HFFc6 (cell line): Measurements from ENCODE around the gene DEXI. TPM values are rescaled to one million over a fixed set of nuclear protein-coding genes. Genes with fewer than 3 reads are reported as not detected.

Experiments
- DNase-seq: peaks from one replicate; pipeline ENCODE4 v3.0.0-alpha.2; 2018
- H3K27ac Mint-ChIP-seq: 2 replicates; pipeline ENCODE4 v1.8.0; 2020; ENCODE audit warnings: mild to moderate bottlenecking, mixed read lengths
- H3K27me3 Mint-ChIP-seq: 2 replicates; pipeline ENCODE4 v1.8.0; 2021; ENCODE audit warnings: mild to moderate bottlenecking, moderate library complexity, mixed read lengths; ENCODE audit not compliant: insufficient read depth
- H3K36me3 Mint-ChIP-seq: 2 replicates; pipeline ENCODE4 v1.8.0; 2021; ENCODE audit warnings: low read depth, mixed read lengths
- H3K4me1 Mint-ChIP-seq: 2 replicates; pipeline ENCODE4 v1.8.0; 2020; ENCODE audit warnings: low read depth, mixed read lengths
- H3K4me3 Mint-ChIP-seq: 2 replicates; pipeline ENCODE4 v1.8.0; 2020; ENCODE audit warnings: mild to moderate bottlenecking, moderate library complexity, mixed read lengths
- H3K9me3 Mint-ChIP-seq: 2 replicates; pipeline ENCODE4 v1.8.0; 2020; ENCODE audit warnings: mild to moderate bottlenecking, mixed read lengths
- CTCF ChIP-seq: fragments of 200-600 bp; sonication (generic); IDR thresholded peaks from 2 replicates; pipeline ENCODE4 v1.5.0; 2021; ENCODE audit warnings: antibody characterized with exemption, mild to moderate bottlenecking
- total RNA-seq, 6 experiments: library from RNA; stranded (reverse); fragmentation: NEBNext Ultra II Directional; extraction: Animal tissue kit (Norgen Biotek cat#: 25700); gene quantifications; 2 replicates in 1 of 6; 3 replicates in 5 of 6; pipeline ENCODE4 v1.2.3, GENCODE V29; 2021

The DEXI gene
- total RNA-seq, 6 experiments from 2014 or later = 39.3 to 49.2 (median 44.3) TPM

- Mint-ChIP-seq H3K27ac (no peak overlapping the region), H3K4me1 (peaks cover 13% of the 10 kb centered on the region), H3K4me3 (no peak overlapping the region; the same call in 1 of the 2 replicates), H3K9me3 (no peaks in the 10 kb centered on the region), H3K36me3 (no peaks in the 10 kb centered on the region), H3K27me3 (peaks cover 10% of the 10 kb centered on the region)
- no peak; the same call in none of the 2 replicates for TF ChIP-seq CTCF
- no peak for DNase-seq
Measured at GRCh38 chr16:10919003-10919351, 23.3 kb downstream of the DEXI start.

- Mint-ChIP-seq H3K9me3 (no peaks in the 10 kb centered on the region), H3K4me1 (peaks cover 13% of the 10 kb centered on the region), H3K27ac (no peak overlapping the region), H3K4me3 (peak overlapping the region; percentile 64), H3K27me3 (peaks cover 11% of the 10 kb centered on the region), H3K36me3 (no peaks in the 10 kb centered on the region)
- peak; percentile 96 for TF ChIP-seq CTCF
- DNase-seq = peak; percentile 86
Measured at GRCh38 chr16:10918294-10919002, 23.8 kb downstream of the DEXI start.

GRCh38 chr16:10916534-10916933 is 25.7 kb downstream of the DEXI start:
- Mint-ChIP-seq H3K4me1 (peaks cover 8% of the 10 kb centered on the region), H3K9me3 (no peaks in the 10 kb centered on the region), H3K27me3 (peaks cover 23% of the 10 kb centered on the region), H3K36me3 (no peaks in the 10 kb centered on the region), H3K27ac (no peak overlapping the region), H3K4me3 (no peak overlapping the region)
- no peak for DNase-seq
- TF ChIP-seq CTCF = no peak

- no peak overlapping the region for H3K4me3 Mint-ChIP-seq
- peaks cover 36% of the 10 kb centered on the region for H3K27me3 Mint-ChIP-seq
- TF ChIP-seq CTCF = no peak
- H3K27ac Mint-ChIP-seq = no peak overlapping the region
- H3K4me1 Mint-ChIP-seq = no peaks in the 10 kb centered on the region
- H3K9me3 Mint-ChIP-seq = no peaks in the 10 kb centered on the region
- no peak for DNase-seq
- no peaks in the 10 kb centered on the region for H3K36me3 Mint-ChIP-seq
Measured at GRCh38 chr16:10911267-10911666, 31.0 kb downstream of the DEXI start.

- Mint-ChIP-seq H3K27ac (no peak overlapping the region), H3K9me3 (peaks cover 10% of the 10 kb centered on the region), H3K4me3 (no peak overlapping the region), H3K36me3 (peaks cover 5% of the 10 kb centered on the region; the same call in 1 of the 2 replicates), H3K27me3 (peaks cover 28% of the 10 kb centered on the region), H3K4me1 (no peaks in the 10 kb centered on the region)
- DNase-seq = no peak
- no peak for TF ChIP-seq CTCF
Measured at GRCh38 chr16:10907757-10908045, 34.6 kb downstream of the DEXI start.
